ENCODE data around the gene FAM72C.
"Not testable (repeated sequence)": the region's sequence is repeated elsewhere in the genome, so short reads cannot be mapped to it uniquely, and the experiment has no call there.

Gene FAM72C

GRCh38 chr1:143938922-143939321 lies 32.9 kb downstream of the FAM72C start:
- in situ Hi-C loops (cut with MboI; ENCODE audit: low pct_unique_long_range_greater_than_20kb, low sequenced_read_pairs); DNase-seq: not testable (repeated sequence)

GRCh38 chr1:143936457-143937115 lies 35.2 kb downstream of the FAM72C start:
- DNase-seq = peak; percentile 40
- in situ Hi-C loops (cut with MboI; ENCODE audit: low pct_unique_long_range_greater_than_20kb, low sequenced_read_pairs) = not testable (repeated sequence)

GRCh38 chr1:143919127-143919526 lies 52.7 kb downstream of the FAM72C start:
- DNase-seq; in situ Hi-C loops (cut with MboI; ENCODE audit: low pct_unique_long_range_greater_than_20kb, low sequenced_read_pairs): not testable (repeated sequence)

- in situ Hi-C loops (cut with MboI; ENCODE audit: low pct_unique_long_range_greater_than_20kb, low sequenced_read_pairs); DNase-seq: not testable (repeated sequence)
Observed at GRCh38 chr1:143918552-143918951, 53.2 kb downstream of the FAM72C start.

- in situ Hi-C loops (cut with MboI; ENCODE audit: low pct_unique_long_range_greater_than_20kb, low sequenced_read_pairs); DNase-seq: not testable (repeated sequence)
Observed at GRCh38 chr1:143913705-143914104, 58.1 kb downstream of the FAM72C start.

All from KBM-7 (cell line).